GM18909 (cell line): ENCODE data around the gene RCAN1.
"Not testable (repeated sequence)": the region's sequence is repeated elsewhere in the genome, so short reads cannot be mapped to it uniquely, and the experiment has no call there.

ENCODE experiments used
- ATAC-seq: cut with Tn5 transposase; IDR thresholded peaks from one replicate; pipeline ENCODE4 v1.9.1; 2021; ENCODE audit warnings: mild to moderate bottlenecking; ENCODE audit not compliant: unreplicated experiment, poor library complexity

Gene RCAN1

DNA sequence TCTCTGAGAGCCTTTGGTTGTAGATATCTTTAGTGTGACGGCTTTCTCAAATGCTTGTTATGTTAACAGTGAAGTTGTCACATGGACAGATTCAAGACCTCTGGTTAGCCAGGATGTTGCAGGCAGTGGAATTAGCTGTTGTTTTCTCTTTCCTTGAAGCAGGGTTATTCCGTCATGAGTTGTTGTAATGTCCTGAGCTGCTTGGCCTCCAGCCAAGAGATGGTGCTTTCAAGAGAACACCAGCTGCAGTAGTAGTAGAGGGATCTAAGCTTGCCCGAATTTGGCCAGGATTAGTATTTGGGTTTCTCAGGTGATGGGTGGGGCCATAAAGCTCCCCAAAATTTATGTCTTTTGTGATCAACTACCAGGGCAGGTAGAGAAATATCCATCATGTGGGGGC is 116.3 kb downstream of the RCAN1 start:
- ATAC-seq, result no peak

DNA sequence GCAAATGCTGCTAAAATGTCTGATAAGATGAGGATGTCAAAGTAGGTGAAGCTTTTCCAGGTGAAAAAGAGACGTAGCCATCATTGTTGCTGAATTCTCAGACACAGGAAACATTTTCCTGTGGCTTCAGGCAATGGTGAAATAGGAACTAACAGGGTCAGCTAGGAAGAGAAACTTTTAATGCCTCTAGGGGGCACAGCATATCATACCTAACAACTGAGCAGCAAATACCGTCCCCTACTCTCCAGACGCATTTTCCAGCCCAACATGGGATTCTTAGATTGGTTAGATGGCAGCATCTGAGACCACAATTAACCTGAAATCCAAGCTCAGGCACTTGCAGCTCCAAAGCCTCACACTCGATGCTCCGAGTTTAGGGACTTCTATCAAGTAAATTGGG is 131.1 kb downstream of the RCAN1 start:
- not testable (repeated sequence) for ATAC-seq

DNA sequence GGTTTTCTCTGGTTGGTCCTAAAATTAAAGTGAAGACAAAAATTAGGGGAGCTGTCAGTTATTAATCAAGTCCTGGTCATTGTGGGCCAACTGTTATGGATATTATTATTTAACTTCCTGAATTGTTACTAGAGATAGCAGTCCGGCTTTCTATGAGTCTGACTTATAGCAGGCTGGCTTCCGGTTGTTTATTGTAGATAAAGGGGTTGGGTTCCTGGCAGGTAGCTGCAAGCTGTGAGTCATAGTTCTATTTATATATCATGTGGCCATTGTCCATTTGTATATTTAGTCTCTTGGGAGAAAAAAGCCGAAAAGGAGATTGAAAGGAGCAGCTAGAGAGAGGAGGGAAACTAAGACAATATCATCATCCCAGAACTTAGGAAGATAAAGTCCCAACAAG is 131.5 kb downstream of the RCAN1 start:
- not testable (repeated sequence) for ATAC-seq

DNA sequence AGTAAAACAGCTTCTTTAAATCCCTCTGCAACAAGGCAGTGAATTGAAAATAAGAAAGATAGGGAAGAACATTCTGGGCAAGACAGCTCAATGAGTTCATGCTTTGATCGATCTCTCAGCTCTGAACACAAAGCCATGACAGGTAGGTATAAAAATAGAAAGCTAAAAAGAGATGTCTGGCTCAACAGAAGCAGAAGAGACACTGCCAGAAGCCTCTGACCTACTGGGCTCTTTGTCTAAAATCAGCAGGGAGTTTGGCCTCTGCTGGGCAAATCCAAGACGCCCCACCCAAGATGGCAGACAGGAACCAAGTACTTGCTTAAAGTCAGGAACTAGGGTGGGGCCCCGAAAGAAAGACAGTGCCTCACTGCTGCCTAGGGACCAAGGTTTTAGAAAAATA is 147.6 kb downstream of the RCAN1 start:
- not testable (repeated sequence) for ATAC-seq
